Kidney epithelial cell (primary cell): ENCODE results near the gene RAB39A. TPM values are rescaled to one million over a fixed set of nuclear protein-coding genes. Genes with fewer than 3 reads are reported as not detected.

Source experiments
- DNase-seq: peaks from one replicate; pipeline ENCODE4 v3.0.0-alpha.2; 2010; ENCODE audit warnings: low read depth
- H3K27me3 ChIP-seq: 2 replicates; pipeline ENCODE4 v1.6.0; 2011; ENCODE audit warnings: low read length; ENCODE audit not compliant: control insufficient read depth, insufficient read depth
- H3K36me3 ChIP-seq: 2 replicates; pipeline ENCODE4 v1.5.1; 2011; ENCODE audit warnings: low read length; ENCODE audit not compliant: control insufficient read depth, insufficient read depth
- H3K4me3 ChIP-seq: 2 replicates; pipeline ENCODE4 v1.5.1; 2011; ENCODE audit warnings: low read depth, mild to moderate bottlenecking, control low read depth, low read length
- CTCF ChIP-seq: IDR thresholded peaks from 2 replicates; pipeline ENCODE4 v1.5.1; 2011; ENCODE audit warnings: mild to moderate bottlenecking, moderate library complexity, low read length, control low read depth, inconsistent platforms; ENCODE audit not compliant: insufficient read depth, poor library complexity, severe bottlenecking
- total RNA-seq: library from RNA; depleted of rRNA; stranded (reverse); fragments of >200 nt; gene quantifications from 2 replicates; pipeline ENCODE4 v1.2.3, GENCODE V29; 2015

Gene RAB39A
- total RNA-seq, 1 donor from 2014 or later, result 1.3 TPM

GRCh38 chr11:108008656-108009496, 80.6 kb downstream of the RAB39A start, which contains the start of gene CUL5:
CUL5 (plus strand) TSS chr11:108008898; CDS start chr11:108009349, 451 bp downstream.
- no peaks in the 10 kb centered on the region for H3K27me3 ChIP-seq
- peak; percentile 84 for TF ChIP-seq CTCF
- H3K4me3 ChIP-seq, result peak within 1 kb of the TSS; percentile 80
- no peaks in the 10 kb centered on the region for H3K36me3 ChIP-seq
- DNase-seq, result peak; percentile 57

GRCh38 chr11:108009497-108010370, 81.5 kb downstream of the RAB39A start:
- no peaks in the 10 kb centered on the region for H3K27me3 ChIP-seq
- TF ChIP-seq CTCF, result no peak
- H3K4me3 ChIP-seq, result peak overlapping the region; percentile 80
- no peaks in the 10 kb centered on the region for H3K36me3 ChIP-seq
- DNase-seq, result no peak

DNA sequence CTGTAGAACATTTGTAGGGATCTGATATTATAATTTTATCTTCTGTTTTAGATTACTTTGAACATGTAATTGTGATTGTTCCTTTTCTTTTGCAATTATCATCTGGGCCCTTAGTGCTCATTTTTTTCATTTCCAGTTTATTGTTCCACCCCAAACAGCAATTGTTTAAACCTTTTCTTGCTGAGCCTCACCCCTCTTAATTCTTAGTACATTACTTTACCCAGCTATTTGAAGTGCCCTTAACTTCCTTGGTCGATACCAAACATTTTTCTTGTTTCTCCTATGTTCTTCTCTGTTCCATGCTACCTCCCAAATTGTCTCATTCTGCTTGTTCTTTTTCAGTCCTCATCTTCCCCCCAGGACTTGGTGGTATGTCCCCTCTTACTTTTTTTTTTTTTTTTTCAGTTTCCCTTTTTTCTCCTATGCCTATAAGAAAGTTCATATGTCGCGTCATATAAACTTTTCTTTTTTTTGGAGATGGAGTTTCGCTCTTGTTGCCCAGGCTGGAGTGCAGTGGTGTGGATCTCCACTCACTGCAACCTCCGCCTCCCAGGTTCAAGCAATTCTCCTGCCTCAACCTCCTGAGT, 84.0 kb downstream of the RAB39A start:
- DNase-seq, result no peak
- no peak for TF ChIP-seq CTCF
- Histone ChIP-seq H3K36me3 (no peaks in the 10 kb centered on the region), H3K27me3 (no peaks in the 10 kb centered on the region), H3K4me3 (no peak overlapping the region)

Other genes with a start within 250 kb of the RAB39A start
- gene SLN, start 216.4 kb upstream of the RAB39A start, total RNA-seq, result not detected in 2 replicates
- gene SLC35F2, start 69.7 kb upstream of the RAB39A start, total RNA-seq, result 44.8 and 48.1 TPM in 2 replicates
- 26.9 and 32.7 TPM in 2 replicates for gene CUL5, start 80.5 kb downstream of the RAB39A start, total RNA-seq
- gene ACAT1, start 193.1 kb downstream of the RAB39A start, total RNA-seq, result 70.7 and 75.8 TPM in 2 replicates